ENCODE measurements around the gene TRNP1. TPM values are rescaled to one million over a fixed set of nuclear protein-coding genes. Genes with fewer than 3 reads are reported as not detected.

The TRNP1 gene
- total and polyA plus RNA-seq, 4 donors, result 0.97 to 10.0 (median 2.4) TPM

DNA sequence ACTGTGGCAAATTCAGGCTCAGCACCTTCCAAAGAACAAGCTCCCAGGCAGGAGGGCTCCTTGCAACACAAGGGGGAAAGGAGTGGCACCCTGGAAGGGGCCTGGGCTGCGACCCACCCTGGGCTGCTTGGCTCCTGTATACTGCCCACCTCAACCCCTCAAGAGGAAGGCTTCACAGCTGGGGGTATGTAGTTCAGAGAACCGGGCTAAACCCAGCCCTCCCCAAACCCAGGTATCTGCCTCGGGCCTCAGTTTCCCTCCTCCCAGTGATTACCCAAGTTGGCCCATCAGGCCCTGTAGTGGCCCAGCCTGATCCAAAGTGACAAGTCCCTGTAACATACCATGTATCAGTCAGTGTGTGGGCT lies 11.7 kb downstream of the TRNP1 start:
- DNase-seq (ENCODE audit: low spot score), result no peak
- Histone ChIP-seq H3K9ac (ENCODE audit: low read depth in 1 of 2, low read length in 2 of 2) (no peak overlapping the region), H3K27me3 (ENCODE audit: control insufficient read depth in 4 of 4, insufficient read depth in 4 of 4, low read length in 3 of 4) (no peaks in the 10 kb centered on the region), H3K4me1 (ENCODE audit: control insufficient read depth in 4 of 4, insufficient read depth in 4 of 4, low read length in 3 of 4) (peaks cover 0 to 3% (median 0%) of the 10 kb centered on the region in 4 donors), H3K4me3 (ENCODE audit: low read depth in 1 of 3, low read length in 3 of 3) (no peak overlapping the region), H3K36me3 (ENCODE audit: control insufficient read depth in 4 of 4, insufficient read depth in 3 of 4, low read depth in 1 of 4, low read length in 3 of 4) (no peaks in the 10 kb centered on the region), H3K9me3 (ENCODE audit: control insufficient read depth in 4 of 4, low read length in 3 of 4) (no peaks in the 10 kb centered on the region), H3K27ac (ENCODE audit: low read depth in 1 of 2, low read length in 2 of 2) (no peak overlapping the region)
- WGBS, result 95% methylated on average over 3 of the region's 3 CpGs
- TF ChIP-seq, protein P1, sequence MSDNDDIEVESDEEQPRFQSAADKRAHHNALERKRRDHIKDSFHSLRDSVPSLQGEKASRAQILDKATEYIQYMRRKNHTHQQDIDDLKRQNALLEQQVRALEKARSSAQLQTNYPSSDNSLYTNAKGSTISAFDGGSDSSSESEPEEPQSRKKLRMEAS (IDR thresholded peaks at IDR 0.05), result no peak
- no peak for TF ChIP-seq SP1 (IDR thresholded peaks at IDR 0.05)
- no peak for TF ChIP-seq YY1 (IDR thresholded peaks at IDR 0.05)
- TF ChIP-seq EGR1 (IDR thresholded peaks at IDR 0.05; ENCODE audit: low read depth in 2 of 2), result no peak
- no peak for TF ChIP-seq FOXA1 (IDR thresholded peaks at IDR 0.05)
- TF ChIP-seq NR2F2 (IDR thresholded peaks at IDR 0.05), result no peak
- no peak for TF ChIP-seq HNF4G (IDR thresholded peaks at IDR 0.05)
- TF ChIP-seq RAD21 (IDR thresholded peaks at IDR 0.05), result no peak
- no peak for TF ChIP-seq ATF3 (IDR thresholded peaks at IDR 0.05)
- no peak for TF ChIP-seq JUND (IDR thresholded peaks at IDR 0.05)
- no peak for TF ChIP-seq GABPA (IDR thresholded peaks at IDR 0.05 in 1 of 2, conservative IDR thresholded peaks at IDR 0.05 in 1 of 2)
- no peak for TF ChIP-seq HNF4A (conservative IDR thresholded peaks at IDR 0.05)
- TF ChIP-seq, protein P2, sequence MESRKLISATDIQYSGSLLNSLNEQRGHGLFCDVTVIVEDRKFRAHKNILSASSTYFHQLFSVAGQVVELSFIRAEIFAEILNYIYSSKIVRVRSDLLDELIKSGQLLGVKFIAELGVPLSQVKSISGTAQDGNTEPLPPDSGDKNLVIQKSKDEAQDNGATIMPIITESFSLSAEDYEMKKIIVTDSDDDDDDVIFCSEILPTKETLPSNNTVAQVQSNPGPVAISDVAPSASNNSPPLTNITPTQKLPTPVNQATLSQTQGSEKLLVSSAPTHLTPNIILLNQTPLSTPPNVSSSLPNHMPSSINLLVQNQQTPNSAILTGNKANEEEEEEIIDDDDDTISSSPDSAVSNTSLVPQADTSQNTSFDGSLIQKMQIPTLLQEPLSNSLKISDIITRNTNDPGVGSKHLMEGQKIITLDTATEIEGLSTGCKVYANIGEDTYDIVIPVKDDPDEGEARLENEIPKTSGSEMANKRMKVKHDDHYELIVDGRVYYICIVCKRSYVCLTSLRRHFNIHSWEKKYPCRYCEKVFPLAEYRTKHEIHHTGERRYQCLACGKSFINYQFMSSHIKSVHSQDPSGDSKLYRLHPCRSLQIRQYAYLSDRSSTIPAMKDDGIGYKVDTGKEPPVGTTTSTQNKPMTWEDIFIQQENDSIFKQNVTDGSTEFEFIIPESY (IDR thresholded peaks at IDR 0.05), result no peak
- TF ChIP-seq TAF1 (conservative IDR thresholded peaks at IDR 0.05), result no peak

- H3K27ac ChIP-seq (ENCODE audit: low read depth in 1 of 2, low read length in 2 of 2), result no peak overlapping the region
- no peak overlapping the region for H3K9ac ChIP-seq (ENCODE audit: low read depth in 1 of 2, low read length in 2 of 2)
- H3K36me3 ChIP-seq (ENCODE audit: control insufficient read depth in 4 of 4, insufficient read depth in 3 of 4, low read depth in 1 of 4, low read length in 3 of 4), result no peaks in the 10 kb centered on the region
- no peaks in the 10 kb centered on the region for H3K4me1 ChIP-seq (ENCODE audit: control insufficient read depth in 4 of 4, insufficient read depth in 4 of 4, low read length in 3 of 4)
- no peak overlapping the region for H3K4me3 ChIP-seq (ENCODE audit: low read depth in 1 of 3, low read length in 3 of 3)
- no peak for TF ChIP-seq HNF4A (conservative IDR thresholded peaks at IDR 0.05)
- TF ChIP-seq GABPA (IDR thresholded peaks at IDR 0.05 in 1 of 2, conservative IDR thresholded peaks at IDR 0.05 in 1 of 2), result no peak
- TF ChIP-seq NR2F2 (IDR thresholded peaks at IDR 0.05), result no peak
- TF ChIP-seq HNF4G (IDR thresholded peaks at IDR 0.05), result no peak
- TF ChIP-seq, protein P3, sequence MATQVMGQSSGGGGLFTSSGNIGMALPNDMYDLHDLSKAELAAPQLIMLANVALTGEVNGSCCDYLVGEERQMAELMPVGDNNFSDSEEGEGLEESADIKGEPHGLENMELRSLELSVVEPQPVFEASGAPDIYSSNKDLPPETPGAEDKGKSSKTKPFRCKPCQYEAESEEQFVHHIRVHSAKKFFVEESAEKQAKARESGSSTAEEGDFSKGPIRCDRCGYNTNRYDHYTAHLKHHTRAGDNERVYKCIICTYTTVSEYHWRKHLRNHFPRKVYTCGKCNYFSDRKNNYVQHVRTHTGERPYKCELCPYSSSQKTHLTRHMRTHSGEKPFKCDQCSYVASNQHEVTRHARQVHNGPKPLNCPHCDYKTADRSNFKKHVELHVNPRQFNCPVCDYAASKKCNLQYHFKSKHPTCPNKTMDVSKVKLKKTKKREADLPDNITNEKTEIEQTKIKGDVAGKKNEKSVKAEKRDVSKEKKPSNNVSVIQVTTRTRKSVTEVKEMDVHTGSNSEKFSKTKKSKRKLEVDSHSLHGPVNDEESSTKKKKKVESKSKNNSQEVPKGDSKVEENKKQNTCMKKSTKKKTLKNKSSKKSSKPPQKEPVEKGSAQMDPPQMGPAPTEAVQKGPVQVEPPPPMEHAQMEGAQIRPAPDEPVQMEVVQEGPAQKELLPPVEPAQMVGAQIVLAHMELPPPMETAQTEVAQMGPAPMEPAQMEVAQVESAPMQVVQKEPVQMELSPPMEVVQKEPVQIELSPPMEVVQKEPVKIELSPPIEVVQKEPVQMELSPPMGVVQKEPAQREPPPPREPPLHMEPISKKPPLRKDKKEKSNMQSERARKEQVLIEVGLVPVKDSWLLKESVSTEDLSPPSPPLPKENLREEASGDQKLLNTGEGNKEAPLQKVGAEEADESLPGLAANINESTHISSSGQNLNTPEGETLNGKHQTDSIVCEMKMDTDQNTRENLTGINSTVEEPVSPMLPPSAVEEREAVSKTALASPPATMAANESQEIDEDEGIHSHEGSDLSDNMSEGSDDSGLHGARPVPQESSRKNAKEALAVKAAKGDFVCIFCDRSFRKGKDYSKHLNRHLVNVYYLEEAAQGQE (IDR thresholded peaks at IDR 0.05), result no peak
- TF ChIP-seq EGR1 (IDR thresholded peaks at IDR 0.05; ENCODE audit: low read depth in 2 of 2), result no peak
- TF ChIP-seq, protein P2 (IDR thresholded peaks at IDR 0.05), result no peak
- TF ChIP-seq, protein P1 (IDR thresholded peaks at IDR 0.05), result no peak
- no peak for TF ChIP-seq ATF3 (IDR thresholded peaks at IDR 0.05)
- TF ChIP-seq RAD21 (IDR thresholded peaks at IDR 0.05), result no peak
- TF ChIP-seq FOXA2 (IDR thresholded peaks at IDR 0.05), result no peak
- TF ChIP-seq JUND (IDR thresholded peaks at IDR 0.05), result no peak
- TF ChIP-seq FOXA1 (IDR thresholded peaks at IDR 0.05), result no peak
- TF ChIP-seq CTCF (IDR thresholded peaks at IDR 0.05; ENCODE audit: low read depth, low read length, missing input control), result no peak
- no peak for TF ChIP-seq RXRA (IDR thresholded peaks at IDR 0.05)
- TF ChIP-seq TAF1 (conservative IDR thresholded peaks at IDR 0.05), result no peak
- TF ChIP-seq SP1 (IDR thresholded peaks at IDR 0.05), result no peak
- no peak for TF ChIP-seq YY1 (IDR thresholded peaks at IDR 0.05)
- H3K9me3 ChIP-seq (ENCODE audit: control insufficient read depth in 4 of 4, low read length in 3 of 4), result no peaks in the 10 kb centered on the region
- WGBS, result 94% methylated on average over 48 of the region's 48 CpGs
- no peak for DNase-seq (ENCODE audit: low spot score)
- H3K27me3 ChIP-seq (ENCODE audit: control insufficient read depth in 4 of 4, insufficient read depth in 4 of 4, low read length in 3 of 4), result no peaks in the 10 kb centered on the region
Measured at GRCh38 chr1:27005648-27006496, 12.4 kb downstream of the TRNP1 start.
